ENCODE measurements around the gene PEX26.

PEX26 gene

GRCh38 chr22:18056161-18056666, 21.6 kb upstream of the PEX26 start:
- in situ Hi-C loops (cut with MboI; ENCODE audit: low sequenced_read_pairs) = no loop called here

DNA sequence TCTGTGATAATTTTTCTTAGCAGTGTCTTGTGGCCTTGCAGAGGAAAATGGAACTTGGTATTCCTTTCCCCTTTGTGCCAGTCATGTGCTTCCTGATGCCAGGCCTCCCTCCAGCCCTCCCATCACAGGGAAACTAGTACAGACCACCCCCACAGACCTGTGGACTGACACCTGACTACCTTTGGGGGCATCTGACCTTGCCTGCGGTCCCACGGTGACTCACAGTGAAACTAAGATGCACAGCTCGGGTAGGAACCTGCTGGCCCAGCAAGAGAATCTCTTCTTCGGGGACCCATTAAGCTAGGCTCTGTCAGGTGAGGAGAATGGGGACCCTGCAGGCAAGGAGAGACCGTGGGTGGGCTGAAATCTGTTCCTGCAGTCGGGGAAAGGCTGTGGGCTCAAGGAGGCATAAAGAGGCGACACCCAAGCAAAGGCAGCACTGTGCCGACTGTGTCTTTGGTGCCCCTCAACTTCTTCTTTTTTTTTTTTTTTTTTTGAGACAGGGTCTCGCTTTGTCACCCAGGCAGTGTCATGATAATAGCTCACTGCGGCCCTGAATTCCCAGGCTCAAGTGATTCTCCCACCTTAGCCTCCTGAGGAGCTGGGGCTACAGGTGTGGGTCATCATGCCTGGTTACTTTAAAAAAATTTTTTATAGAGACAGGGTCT, 20.8 kb upstream of the PEX26 start:
- in situ Hi-C loops (cut with MboI; ENCODE audit: low sequenced_read_pairs) = no loop called here

DNA sequence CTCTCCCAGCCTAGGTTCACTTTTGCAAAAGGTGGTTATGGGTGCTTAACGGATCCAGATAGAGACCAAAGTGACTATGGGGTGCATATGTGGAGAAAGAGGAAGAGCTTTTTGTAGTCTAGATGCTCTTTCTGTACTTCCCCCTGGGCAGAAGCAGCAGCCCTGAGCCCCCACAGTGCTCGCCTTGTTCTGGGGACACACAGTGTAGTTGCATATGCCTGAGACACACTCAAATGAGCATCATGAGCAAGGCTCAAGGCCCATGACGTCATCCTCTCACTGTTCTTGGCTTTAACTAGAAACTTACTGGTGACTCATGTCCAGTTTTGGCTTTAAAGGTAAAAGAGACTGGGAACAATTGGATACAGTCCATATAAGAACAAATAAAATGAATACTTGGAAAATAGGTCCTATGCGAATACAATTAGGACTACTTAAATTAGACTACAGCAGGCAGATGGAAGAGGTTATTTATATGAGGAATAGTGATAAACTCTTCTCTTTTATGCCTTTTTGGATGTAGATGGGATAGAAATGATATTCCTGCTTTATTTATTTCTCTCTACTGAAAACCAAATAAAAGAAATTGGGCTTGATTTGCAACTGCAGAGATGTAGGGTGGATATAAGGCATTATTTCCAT, 20.1 kb upstream of the PEX26 start:
- in situ Hi-C loops (cut with MboI; ENCODE audit: low sequenced_read_pairs) = no loop called here

DNA sequence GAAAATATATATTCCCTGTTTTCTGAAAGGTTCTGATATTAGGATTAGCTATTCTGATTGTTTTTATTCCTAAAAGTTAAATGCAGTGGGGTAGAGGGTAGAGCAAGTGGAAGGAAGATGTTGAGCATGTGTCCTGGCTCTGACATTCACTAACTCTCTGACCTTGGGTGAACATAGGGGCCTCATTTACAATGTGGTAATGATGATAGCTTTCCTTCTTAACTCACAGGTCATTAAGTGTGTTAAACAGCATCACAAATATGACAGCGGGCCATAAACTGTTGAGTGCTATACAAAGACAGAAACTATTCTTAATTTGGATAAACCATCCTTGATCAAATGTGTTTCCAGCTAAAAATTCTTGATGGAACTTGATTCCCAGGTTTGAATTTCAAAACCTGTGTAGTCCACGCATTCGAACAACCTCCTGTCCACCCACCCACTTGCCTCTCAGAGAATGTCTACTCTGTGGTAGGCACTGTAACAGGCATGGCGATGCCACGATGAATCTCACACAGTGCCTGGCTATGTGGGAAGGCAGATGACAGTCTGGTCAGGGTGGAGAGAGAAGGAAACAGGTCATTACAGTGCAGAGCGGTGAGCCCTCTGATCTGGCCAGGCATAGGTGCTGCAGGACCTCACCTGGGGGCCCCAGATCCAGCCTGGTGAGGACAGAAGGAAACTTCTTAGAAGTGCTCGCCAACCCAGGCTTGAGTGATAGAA, 19.3 kb upstream of the PEX26 start:
- in situ Hi-C loops (cut with MboI; ENCODE audit: low sequenced_read_pairs) = no loop called here

DNA sequence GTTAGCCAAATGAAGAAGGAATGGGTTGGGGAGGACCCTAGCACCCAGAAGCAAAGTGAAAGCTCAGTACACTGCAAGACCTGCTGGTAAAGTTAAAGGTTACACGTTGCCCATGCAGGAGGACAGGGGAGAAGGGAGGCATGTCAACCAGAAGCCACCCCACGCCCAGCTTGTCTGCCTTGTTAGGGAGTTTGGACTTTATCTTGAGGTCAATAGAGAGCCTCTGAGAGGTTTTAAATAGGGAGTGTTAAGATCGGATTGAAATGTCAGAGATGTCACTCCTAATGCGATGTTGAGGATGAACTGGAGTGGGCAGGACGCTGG, 18.7 kb upstream of the PEX26 start:
- in situ Hi-C loops (cut with MboI; ENCODE audit: low sequenced_read_pairs) = no loop called here

DNA sequence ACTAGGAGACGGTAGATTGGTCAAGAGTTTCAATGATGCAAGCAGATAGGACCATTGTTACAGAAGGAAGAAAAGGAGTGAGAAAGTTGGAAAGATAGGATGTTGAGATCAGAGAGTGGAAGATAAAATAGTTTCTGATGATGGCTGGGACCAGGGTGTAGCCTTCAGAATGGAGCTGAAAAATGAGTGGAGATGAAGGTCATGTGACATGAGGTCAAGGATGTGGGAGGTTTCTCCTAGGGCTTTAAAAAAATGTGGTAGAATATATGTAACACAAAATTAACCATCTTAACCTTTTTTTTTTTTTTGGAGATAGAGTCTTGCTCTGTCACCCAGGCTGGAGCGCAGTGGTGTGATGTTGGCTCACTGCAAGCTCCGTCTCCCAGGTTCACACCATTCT, 18.3 kb upstream of the PEX26 start:
- in situ Hi-C loops (cut with MboI; ENCODE audit: low sequenced_read_pairs) = no loop called here

DNA sequence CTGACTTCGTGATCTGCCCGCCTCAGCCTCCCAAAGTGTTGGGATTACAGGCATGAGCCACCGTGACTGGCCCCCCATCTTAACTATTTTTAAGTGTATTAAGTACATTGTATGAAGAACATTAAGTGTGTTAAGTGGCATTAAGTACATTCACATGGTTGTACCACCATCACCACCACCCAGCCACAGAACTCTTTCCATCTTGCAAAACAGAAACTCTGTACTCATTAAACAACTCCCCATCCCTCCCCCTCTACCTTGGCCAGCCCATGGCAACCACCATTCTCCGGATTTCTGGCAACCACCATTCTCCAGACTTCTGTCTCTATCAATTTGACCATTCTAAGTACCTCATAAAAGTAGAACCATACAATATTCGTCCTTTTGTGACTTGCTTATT, 17.8 kb upstream of the PEX26 start:
- in situ Hi-C loops (cut with MboI; ENCODE audit: low sequenced_read_pairs) = loop anchor here (10.0 kb wide), 1 partner anchor 225 kb away; no protein-coding TSS in a partner anchor

GRCh38 chr22:18060646-18061620, 16.9 kb upstream of the PEX26 start:
- in situ Hi-C loops (cut with MboI; ENCODE audit: low sequenced_read_pairs) = loop anchor here (10.0 kb wide), 1 partner anchor 226 kb away; no protein-coding TSS in a partner anchor

DNA sequence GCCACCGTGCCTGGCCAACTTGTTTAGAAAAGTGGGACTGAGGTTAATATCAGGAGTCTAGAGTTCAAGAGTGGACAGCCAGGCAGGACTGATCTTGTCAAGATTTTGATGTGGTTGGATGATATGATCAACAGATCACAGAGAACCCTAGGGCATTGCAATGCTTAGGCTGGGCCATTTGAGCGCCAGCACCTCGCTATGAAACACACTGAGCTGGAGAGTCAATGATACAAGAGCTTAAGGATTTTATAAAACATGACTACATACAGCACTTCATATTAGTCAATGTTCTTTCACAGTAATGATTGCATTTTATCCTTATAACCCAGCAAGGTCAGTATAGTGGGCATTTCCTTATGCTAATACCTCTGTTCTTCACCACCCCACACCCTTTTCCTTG, 15.4 kb upstream of the PEX26 start:
- in situ Hi-C loops (cut with MboI; ENCODE audit: low sequenced_read_pairs) = loop anchor here (10.0 kb wide), 1 partner anchor 228 kb away; no protein-coding TSS in a partner anchor

GRCh38 chr22:18063306-18063705, 14.5 kb upstream of the PEX26 start:
- in situ Hi-C loops (cut with MboI; ENCODE audit: low sequenced_read_pairs) = loop anchor here (10.0 kb wide), 1 partner anchor 229 kb away; no protein-coding TSS in a partner anchor

- in situ Hi-C loops (cut with MboI; ENCODE audit: low sequenced_read_pairs) = loop anchor here (10.0 kb wide), 1 partner anchor 229 kb away; no protein-coding TSS in a partner anchor
These were observed 14.1 kb upstream of the PEX26 start for GRCh38 chr22:18063715-18064114.

DNA sequence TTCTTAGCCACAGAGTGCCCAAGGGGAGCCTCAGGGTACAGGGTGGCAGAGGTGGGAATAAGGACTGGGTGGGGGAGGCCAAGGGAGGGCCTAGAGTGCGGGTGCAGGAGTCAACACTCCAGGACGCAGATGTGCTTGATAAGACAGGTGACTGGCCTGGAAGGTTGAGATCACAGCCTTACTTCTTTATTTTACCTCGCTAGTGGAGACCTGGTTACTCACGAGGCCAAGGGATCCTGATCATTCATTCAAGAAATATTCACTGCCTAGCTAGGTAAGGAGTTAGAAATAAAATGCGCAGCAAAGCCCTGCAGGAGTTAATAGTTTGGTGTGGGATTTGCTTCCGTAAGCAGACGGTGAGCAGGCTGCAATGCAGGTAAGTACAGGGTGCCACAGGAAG, 13.2 kb upstream of the PEX26 start:
- in situ Hi-C loops (cut with MboI; ENCODE audit: low sequenced_read_pairs) = loop anchor here (10.0 kb wide), 1 partner anchor 230 kb away; no protein-coding TSS in a partner anchor

DNA sequence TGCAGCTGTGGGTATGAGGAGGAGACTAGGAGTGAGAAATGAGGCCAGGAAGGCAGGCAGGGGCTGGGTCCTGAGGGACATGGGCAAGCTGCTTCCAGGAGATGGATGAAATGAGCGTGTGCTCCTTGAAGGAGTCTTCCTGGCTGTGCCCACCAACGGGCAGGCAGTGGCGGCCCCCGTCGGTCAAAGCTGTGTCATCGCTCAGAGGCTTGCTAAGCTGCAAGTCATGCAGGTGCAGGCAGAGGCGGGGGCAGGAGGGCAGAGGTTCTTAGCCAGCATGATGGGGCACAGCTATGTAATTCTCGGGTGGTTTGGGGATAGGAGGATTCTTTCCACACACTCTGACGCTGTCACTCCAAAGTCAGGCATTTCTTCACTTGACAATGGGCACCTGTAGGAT, 12.5 kb upstream of the PEX26 start:
- in situ Hi-C loops (cut with MboI; ENCODE audit: low sequenced_read_pairs) = loop anchor here (10.0 kb wide), 1 partner anchor 230 kb away; no protein-coding TSS in a partner anchor

GRCh38 chr22:18066181-18066859, 11.5 kb upstream of the PEX26 start:
- in situ Hi-C loops (cut with MboI; ENCODE audit: low sequenced_read_pairs) = loop anchor here (10.0 kb wide), 1 partner anchor 232 kb away; no protein-coding TSS in a partner anchor

GRCh38 chr22:18067121-18067520, 10.7 kb upstream of the PEX26 start:
- in situ Hi-C loops (cut with MboI; ENCODE audit: low sequenced_read_pairs) = loop anchor here (10.0 kb wide), 1 partner anchor 232 kb away; no protein-coding TSS in a partner anchor

- in situ Hi-C loops (cut with MboI; ENCODE audit: low sequenced_read_pairs) = loop anchor here (10.0 kb wide), 1 partner anchor 233 kb away; no protein-coding TSS in a partner anchor
These were observed 10.0 kb upstream of the PEX26 start for GRCh38 chr22:18067548-18068341.

DNA sequence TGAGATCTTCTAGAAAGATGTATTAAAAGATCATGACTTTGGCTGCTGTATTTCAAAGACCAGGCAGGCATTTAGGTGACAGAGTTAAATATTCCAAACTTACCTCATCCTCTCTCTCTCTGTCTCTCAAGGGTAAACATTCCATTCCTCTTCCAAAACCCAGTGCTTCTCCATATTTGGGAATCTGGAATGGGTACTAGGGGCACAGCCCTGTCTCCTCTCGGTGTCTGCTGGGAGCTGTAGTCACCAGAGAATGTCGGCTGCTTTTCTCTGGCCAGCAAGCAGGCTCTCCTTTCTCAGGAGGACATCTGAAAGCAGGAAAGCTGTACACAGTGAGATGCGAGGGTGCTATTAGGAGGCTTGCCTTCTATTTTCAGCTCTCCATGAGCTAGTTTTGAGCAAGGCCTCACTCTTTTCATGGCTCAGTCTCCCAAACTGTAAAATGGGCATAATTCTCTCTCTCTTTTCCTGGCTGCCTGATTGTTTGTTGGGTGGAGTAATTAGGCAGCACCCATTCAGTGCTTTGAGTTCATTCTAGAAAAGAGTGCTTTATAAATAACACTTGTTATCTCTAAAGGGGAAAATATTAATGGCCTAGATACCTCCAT, 9.3 kb upstream of the PEX26 start:
- in situ Hi-C loops (cut with MboI; ENCODE audit: low sequenced_read_pairs) = loop anchor here (10.0 kb wide), 1 partner anchor 234 kb away; no protein-coding TSS in a partner anchor

- in situ Hi-C loops (cut with MboI; ENCODE audit: low sequenced_read_pairs) = loop anchor here (10.0 kb wide), 1 partner anchor 234 kb away; no protein-coding TSS in a partner anchor
These were observed 8.7 kb upstream of the PEX26 start for GRCh38 chr22:18069041-18069440.
